ENCODE results near the gene PLK5.
"Not testable (repeated sequence)": the region's sequence is repeated elsewhere in the genome, so short reads cannot be mapped to it uniquely, and the experiment has no call there.

The PLK5 gene

GRCh38 chr19:1491114-1491848, 32.6 kb upstream of the PLK5 start, which contains the start of gene REEP6:
TSS of gene REEP6 (plus strand) at chr19:1491181. CDS start at chr19:1491270, 89 bp downstream.
- no peak for DNase-seq

DNA sequence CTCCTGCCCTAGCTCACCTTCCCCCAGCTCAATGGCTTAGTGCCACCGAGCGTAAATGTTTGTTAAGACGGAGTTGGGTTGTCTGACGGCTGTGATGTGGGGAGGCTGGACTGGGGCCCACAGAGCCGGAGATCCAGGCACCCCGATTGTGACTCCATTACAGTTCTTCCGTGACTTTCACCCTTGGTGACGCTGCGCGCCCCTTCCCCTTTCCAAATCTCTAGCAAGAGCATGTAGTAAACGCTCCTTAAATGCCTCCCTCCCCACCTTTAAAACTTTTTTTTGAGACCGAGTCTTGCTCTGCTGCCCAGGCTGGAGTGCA, 32.1 kb upstream of the PLK5 start:
- no peak for DNase-seq

- DNase-seq = no peak
These were observed 31.3 kb upstream of the PLK5 start for GRCh38 chr19:1492474-1493006.

- DNase-seq = no peak
These were observed 29.6 kb upstream of the PLK5 start for GRCh38 chr19:1494115-1494815.

DNA sequence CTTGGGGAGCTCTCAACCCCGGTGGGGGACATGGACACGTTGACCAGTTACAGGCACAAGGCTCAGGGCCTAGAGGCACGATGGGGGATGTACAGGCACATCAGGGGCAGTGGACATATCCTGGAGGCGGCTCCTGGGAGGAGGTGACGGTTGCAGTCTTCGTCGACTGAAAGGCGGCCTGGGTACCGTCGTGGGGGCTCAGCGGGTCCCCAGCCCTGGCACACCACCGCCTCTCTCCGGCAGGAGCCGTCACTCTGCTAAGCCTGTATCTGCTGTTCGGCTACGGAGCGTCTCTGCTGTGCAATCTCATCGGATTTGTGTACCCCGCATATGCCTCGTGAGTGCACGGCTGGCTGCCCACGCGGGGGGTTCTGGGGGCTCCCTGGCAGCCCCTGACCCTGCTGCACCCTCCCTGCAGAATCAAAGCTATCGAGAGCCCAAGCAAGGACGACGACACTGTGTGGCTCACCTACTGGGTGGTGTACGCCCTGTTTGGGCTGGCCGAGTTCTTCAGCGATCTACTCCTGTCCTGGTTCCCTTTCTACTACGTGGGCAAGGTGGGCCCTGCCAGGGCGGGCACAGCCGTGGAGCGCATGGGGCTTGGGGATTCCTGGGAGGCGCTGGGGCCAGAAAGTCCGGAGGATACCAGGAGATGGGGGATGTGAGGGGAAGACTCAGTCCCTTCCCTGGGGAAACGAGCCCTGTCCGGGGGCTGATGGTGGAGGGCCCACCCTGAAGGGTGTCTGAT, 28.7 kb upstream of the PLK5 start:
- DNase-seq = no peak

DNA sequence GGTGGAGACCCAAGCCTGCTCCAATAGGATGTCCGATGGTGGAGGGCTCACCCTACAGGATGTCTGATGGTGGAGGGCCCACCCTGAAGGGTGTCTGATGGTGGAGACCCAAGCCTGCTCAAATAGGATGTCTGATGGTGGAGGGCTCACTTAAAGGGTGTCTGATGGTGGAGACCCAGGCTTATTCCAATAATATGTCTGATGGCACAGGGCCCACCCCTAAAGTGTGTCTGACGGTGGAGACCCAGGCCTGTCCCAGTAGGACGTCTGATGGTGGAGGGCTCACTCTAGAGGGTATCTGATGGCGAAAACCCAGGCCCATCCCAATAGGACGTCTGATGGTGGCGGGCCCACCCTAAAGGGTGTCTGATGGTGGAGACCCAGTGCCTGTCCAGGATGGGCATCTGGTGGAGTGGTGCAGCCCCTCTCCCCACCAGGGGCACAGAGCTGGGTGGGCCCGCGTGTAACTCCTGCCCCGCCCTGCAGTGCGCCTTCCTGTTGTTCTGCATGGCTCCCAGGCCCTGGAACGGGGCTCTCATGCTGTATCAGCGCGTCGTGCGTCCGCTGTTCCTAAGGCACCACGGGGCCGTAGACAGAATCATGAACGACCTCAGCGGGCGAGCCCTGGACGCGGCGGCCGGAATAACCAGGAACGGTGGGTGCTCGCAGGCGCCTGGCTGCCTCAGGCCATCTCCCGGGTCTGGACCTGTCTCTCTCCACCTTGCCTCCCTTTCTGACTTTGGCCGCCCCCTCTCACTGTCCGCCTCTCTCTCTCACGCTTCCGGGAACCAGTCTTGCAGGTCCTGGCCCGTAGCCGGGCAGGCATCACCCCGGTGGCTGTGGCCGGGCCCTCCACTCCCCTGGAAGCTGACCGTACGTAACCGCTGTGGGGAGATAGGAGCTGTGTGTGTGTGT, 27.8 kb upstream of the PLK5 start:
- no peak for DNase-seq

DNA sequence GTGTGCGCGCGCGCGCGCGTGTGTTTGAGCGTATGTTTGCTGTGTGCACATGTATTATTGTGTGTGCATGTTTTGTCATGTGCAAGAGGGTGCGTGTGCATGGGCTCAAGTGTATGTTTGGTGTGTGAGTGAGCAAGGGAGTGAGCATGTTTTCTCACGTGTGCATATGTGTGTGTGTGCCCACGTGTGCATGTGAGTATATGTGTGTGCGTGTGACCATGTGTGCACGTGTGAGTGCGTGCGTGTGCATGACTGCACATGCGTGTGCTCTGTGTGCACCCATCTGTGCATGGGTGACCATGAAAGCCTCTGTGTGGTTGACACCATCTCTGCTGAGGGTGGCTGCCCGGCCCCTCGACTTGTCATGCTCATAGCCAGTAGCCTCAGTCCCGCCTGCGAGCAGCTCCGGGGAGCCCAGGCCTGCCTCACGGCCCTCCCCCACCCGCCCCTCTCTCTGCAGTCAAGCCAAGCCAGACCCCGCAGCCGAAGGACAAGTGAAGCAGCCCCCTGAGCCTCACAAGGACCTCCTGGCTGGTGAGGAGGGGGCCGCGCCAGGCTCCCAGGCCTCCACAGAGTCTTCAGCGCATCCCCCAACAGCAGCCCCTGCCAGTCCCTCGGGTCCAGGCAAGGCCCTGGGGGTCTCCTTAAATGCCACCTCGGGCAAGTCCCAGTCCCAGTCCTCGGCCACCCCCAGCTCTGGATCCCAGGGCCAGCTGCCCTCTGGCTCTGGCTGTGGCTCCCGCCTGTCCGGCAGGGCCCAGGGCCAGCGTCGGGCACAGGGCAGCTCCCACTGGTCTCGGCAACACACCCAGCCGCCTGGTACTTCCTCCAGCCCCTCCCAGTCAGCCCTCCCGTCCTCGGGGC, 26.9 kb upstream of the PLK5 start:
- no peak for DNase-seq

DNA sequence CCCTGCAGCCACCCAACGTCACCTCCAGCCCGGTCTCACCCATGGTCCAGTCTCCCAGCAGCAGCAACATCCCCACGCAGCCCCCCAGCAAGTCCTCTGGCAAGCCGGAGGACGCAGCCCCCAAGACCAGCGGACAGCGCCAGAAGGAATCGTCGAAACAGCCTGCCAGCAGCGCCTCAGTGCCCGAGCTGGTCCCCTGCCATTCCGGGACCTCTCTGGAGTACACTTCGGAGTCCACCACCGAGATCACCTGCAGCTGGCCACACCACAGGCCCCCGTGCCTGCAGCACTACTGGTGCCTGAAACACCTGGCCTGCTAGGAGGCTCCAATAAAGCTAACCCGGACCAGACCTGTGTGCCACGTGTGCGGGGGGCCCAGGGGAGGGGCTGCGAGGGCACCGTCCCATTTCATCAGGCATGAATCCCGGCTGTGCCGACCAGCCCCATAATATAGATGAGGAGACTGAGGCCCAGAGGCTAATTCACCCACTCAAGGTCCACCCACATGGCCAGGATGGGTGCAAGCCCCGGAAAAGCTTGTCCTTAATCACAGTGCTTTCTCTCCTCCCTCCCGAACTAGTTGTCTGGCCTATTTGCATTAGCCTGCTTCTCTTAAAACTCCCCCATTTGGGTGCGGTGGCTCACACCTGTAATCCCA, 26.2 kb upstream of the PLK5 start:
- DNase-seq = no peak

- not testable (repeated sequence) for DNase-seq
These were observed 24.6 kb upstream of the PLK5 start for GRCh38 chr19:1499231-1499630.

- no peak for DNase-seq
These were observed 22.7 kb upstream of the PLK5 start for GRCh38 chr19:1501200-1501595.

DNA sequence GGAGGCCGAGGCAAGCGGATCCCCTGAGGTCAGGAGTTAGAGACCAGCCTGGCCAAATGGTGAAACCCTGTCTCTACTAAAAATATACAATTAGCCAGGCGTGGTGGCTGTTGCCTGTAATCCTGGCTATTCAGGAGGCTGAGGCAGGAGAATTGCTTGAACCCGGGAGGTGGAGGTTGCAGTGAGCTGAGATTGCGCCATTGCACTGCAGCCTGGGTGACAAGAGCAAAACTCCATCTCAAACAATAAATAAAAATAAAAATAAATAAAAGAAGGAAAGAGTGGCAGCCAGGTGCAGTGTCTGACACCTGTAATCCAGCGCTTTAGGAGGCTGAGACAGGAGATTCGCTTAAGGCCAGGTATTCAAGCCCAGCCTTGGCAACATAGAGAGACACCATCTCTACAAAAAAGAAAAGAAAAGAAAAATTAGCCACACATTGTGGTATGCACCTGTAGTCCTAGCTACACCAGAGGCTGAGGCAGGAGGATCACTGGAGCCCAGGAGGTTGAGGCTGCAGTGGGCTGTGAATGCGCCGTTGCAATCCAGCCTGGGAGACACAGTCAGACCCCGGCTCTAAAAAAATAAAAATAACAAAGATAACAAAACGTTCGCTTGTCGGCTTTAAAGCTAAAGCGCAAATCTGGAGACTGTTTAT, 21.3 kb upstream of the PLK5 start:
- no peak for DNase-seq

- DNase-seq = no peak
These were observed 20.6 kb upstream of the PLK5 start for GRCh38 chr19:1503089-1503924.

GRCh38 chr19:1503925-1504773, 19.7 kb upstream of the PLK5 start:
- no peak for DNase-seq

- no peak for DNase-seq
These were observed 18.9 kb upstream of the PLK5 start for GRCh38 chr19:1505012-1505411.

DNA sequence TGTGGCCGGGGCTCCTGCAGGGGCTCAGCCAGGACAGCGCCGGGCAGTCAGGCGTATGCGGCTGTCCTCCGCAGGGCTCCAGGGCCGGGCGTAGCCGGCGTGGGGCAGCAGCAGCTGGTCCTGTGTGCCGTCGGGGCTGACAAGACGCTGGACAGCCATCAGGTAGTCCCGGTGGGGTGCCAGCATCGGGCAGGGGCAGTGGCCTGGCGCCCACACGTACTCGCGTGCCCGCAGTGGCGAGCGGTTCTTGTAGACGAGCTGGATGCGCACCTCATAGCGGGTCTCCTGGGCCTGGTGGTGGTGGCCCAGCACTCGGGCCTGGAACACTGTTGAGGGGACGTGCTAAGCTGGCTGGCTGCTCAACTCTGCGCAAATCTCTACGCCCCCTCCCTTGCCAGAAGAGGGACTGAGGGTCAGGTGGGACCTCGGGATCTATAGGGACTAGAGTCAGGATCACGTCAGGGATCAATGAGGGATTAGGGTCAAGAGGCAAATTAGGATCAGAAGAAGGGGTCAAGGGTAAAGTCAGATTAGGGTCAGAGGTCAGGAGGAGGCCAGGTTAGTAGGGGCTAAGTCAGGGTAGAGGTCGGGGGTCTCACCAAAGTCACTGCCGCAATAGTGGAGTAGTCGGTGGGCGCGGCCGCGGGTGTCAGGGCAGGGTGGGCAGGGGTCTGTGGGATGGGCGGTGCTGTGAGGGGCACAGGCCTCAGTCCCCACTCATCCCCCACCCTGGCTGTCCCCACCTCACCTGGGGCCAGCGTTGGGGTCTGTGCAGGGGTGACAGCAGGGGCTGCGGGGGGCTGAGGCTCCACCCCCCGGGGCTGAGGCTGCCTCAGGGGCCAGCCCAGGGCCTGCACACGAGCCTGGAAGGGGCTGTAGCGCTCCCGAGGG, 17.6 kb upstream of the PLK5 start:
- DNase-seq = no peak

DNA sequence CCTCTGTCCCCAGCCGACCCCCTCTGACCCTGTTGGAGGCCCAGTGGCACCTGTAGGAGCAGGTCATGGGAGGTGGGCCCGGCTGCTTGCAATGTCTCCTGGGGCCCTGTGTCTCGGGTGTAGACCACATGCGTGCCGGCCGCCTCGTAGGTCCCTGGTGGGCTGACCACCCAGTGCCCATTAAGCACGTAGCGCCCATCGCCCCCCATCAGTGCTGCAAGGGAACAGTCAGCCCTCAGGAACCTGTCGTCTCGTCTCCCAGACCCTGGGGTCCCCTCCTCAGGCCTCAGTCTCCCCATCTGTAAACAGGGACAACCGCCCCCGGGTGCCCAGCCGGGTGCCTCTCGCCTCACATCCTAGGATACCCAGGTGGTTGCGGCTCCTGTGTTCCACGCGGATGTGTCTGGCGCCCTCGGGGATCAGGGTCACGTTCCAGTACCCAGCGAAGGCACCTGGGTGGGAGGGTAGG, 16.7 kb upstream of the PLK5 start:
- DNase-seq = no peak

Measured in 8988T (cell line).